Measurements from ENCODE around the gene POLDIP2. TPM values are rescaled to one million over a fixed set of nuclear protein-coding genes. Genes with fewer than 3 reads are reported as not detected.
A peak's percentile ranks its signal among the peaks of the same experiment; 100 is the strongest.

POLDIP2 gene
- total and polyA plus RNA-seq, 2 of the 13 experiments (the other 11 are each of a cell fraction or from before 2014, with no cell fraction given): 85.9 to 114 TPM

DNA sequence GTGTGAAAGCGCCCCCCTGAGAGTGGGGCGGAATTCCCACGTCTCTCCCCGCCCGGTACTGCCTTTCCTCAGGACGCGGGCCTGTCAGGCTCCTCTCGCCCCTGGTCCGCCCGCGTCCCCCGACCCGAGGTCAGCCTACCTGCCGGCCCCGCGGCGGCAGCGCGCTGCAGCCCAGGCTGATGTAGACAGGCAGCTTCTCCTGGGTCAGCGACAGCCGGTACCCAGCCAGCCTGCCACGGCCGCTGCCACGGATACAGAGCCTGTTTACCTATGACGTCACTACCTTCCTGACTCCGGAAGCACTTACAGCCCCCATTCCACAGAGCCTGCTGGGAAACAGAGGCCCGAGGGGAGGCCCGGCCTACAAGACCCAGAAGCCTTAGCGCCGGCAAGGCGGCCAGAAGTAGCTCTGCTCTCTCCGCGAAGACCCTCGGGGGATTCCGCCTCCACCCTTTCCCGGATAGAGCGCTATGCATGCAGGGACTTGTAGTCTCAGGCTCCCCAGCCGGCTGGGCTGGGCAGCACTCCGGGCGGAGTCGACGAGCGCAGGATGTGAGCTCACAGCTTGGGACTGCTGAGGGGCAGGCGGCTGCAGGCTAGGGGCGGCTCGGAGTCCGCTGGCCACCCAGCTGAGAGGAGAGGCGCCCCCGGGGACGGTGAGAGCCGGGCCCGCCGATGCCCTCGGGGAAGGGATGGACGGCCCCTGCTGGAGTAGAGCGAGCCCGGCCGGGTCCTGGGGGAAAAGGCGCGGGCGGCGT is 21.9 kb downstream of the POLDIP2 start, which contains the start of the genes IFT20 and TNFAIP1 (continued):
- TF ChIP-seq ZNF570 (CRISPR knock-in tag; IDR thresholded peaks at IDR 0.05; ENCODE audit: borderline replicate concordance) (no peak), CCDC6 (CRISPR knock-in tag; IDR thresholded peaks at IDR 0.05) (0 out of 2 replicates have a peak, but pooled peaks have one; percentile 35), ATM (IDR thresholded peaks at IDR 0.05; ENCODE audit: borderline replicate concordance) (no peak), HCFC1 (IDR thresholded peaks at IDR 0.05; ENCODE audit: low read depth, low read length) (peak; percentile 97), ZNF552 (CRISPR knock-in tag; IDR thresholded peaks at IDR 0.05; ENCODE audit: borderline replicate concordance) (peak; percentile 82; the same call in 1 of the 2 replicates), ZNF670 (CRISPR knock-in tag; IDR thresholded peaks at IDR 0.05; ENCODE audit: borderline replicate concordance) (0 out of 2 replicates have a peak, but pooled peaks have one; percentile 63), ZNF33A (CRISPR knock-in tag; IDR thresholded peaks at IDR 0.05; ENCODE audit: borderline replicate concordance) (no peak), BRCA1 (CRISPR knock-in tag; IDR thresholded peaks at IDR 0.05) (no peak; the same call in 1 of the 2 replicates), ZBTB3 (CRISPR knock-in tag; IDR thresholded peaks at IDR 0.05; ENCODE audit: borderline replicate concordance, low read depth) (no peak; the same call in 1 of the 2 replicates), MEIS1 (CRISPR knock-in tag; IDR thresholded peaks at IDR 0.05; ENCODE audit: borderline replicate concordance) (peak; percentile 38; the same call in 1 of the 2 replicates), ZNF282 (IDR thresholded peaks at IDR 0.05; ENCODE audit: partially characterized antibody) (no peak), PPARG (CRISPR knock-in tag; conservative IDR thresholded peaks at IDR 0.05) (no peak; the same call in 1 of the 2 replicates), MED1 (CRISPR knock-in tag; IDR thresholded peaks at IDR 0.05) (peak; percentile 53; the same call in 1 of the 2 replicates), ZBTB20 (CRISPR knock-in tag; IDR thresholded peaks at IDR 0.05; ENCODE audit: borderline replicate concordance, low read depth) (0 out of 2 replicates have a peak, but pooled peaks have one; percentile 14), ATRX (CRISPR knock-in tag; IDR thresholded peaks at IDR 0.05; ENCODE audit: borderline replicate concordance) (no peak), SALL1 (CRISPR knock-in tag; IDR thresholded peaks at IDR 0.05) (peak; percentile 79)
- TF ChIP-seq, protein P1, sequence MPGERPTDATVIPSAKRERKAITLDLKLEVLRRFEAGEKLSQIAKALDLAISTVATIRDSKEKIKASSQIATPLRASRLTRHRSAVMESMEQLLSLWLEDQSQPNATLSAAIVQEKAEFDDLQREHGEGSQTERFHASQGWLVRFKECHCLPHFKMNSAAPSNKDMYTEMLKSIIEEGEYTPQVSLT (CRISPR knock-in tag; IDR thresholded peaks at IDR 0.05; ENCODE audit: borderline replicate concordance, low read depth): no peak
- TF ChIP-seq, protein P2, sequence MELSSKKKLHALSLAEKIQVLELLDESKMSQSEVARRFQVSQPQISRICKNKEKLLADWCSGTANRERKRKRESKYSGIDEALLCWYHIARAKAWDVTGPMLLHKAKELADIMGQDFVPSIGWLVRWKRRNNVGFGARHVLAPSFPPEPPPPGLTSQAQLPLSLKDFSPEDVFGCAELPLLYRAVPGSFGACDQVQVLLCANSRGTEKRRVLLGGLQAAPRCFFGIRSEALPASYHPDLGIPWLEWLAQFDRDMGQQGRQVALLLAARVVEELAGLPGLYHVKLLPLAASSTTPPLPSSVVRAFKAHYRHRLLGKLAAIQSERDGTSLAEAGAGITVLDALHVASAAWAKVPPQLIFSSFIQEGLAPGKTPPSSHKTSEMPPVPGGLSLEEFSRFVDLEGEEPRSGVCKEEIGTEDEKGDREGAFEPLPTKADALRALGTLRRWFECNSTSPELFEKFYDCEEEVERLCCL (CRISPR knock-in tag; IDR thresholded peaks at IDR 0.05; ENCODE audit: borderline replicate concordance): no peak
- TF ChIP-seq, protein P3, sequence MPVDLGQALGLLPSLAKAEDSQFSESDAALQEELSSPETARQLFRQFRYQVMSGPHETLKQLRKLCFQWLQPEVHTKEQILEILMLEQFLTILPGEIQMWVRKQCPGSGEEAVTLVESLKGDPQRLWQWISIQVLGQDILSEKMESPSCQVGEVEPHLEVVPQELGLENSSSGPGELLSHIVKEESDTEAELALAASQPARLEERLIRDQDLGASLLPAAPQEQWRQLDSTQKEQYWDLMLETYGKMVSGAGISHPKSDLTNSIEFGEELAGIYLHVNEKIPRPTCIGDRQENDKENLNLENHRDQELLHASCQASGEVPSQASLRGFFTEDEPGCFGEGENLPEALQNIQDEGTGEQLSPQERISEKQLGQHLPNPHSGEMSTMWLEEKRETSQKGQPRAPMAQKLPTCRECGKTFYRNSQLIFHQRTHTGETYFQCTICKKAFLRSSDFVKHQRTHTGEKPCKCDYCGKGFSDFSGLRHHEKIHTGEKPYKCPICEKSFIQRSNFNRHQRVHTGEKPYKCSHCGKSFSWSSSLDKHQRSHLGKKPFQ (CRISPR knock-in tag; IDR thresholded peaks at IDR 0.05; ENCODE audit: insufficient replicate concordance): no peak
